A549 (cell line): ENCODE measurements around the gene AMPH. TPM values are rescaled to one million over a fixed set of nuclear protein-coding genes. Genes with fewer than 3 reads are reported as not detected.

Experiments used
- ATAC-seq, 2 experiments: fragments of 200-7000 bp in 1 of 2; fragments of >200 bp in 1 of 2; cut with Nextera tagmentation in 1 of 2; cut with Tn5 transposase in 1 of 2; 3 replicates each; pipeline versions ENCODE4 v1.8.0 to v1.9.1; 2018 to 2020; ENCODE audit warnings: mild to moderate bottlenecking in 1 of 2, moderate library complexity in 1 of 2
- CTCF ChIA-PET: fragments of 300-600 bp; sonication (Branson Sonifier 250); formaldehyde crosslinking; extraction: SDS; loops from one replicate; lab custom pipeline; 2021; ENCODE audit warnings: antibody characterized with exemption, inconsistent platforms; lab: Yijun Ruan, JAX
- POLR2A ChIA-PET: fragments of 350-600 bp; formaldehyde crosslinking; extraction: SDS; loops from one replicate; lab custom pipeline; 2021; ENCODE audit warnings: antibody characterized with exemption, inconsistent platforms; lab: Yijun Ruan, JAX
- DNase-seq, 2 experiments: peaks; one replicate each; pipeline versions ENCODE4 v3.0.0 to v3.0.0-alpha.2; 2011 to 2016; ENCODE audit warnings: low read depth in 1 of 2, low spot score in 1 of 2
- FAIRE-seq: peaks from 2 replicates; lab custom pipeline; 2011; peaks lifted over from hg19 to GRCh38; lab: Jason Lieb, UNC
- H3K27ac ChIP-seq, 2 experiments: fragments of >200 bp; sonication (Bioruptor Twin); formaldehyde crosslinking; 3 replicates each; pipeline ENCODE4 v1.5.1; 2016 to 2017
- H3K4me1 ChIP-seq: fragments of >200 bp; sonication (Bioruptor Twin); formaldehyde crosslinking; 3 replicates; pipeline ENCODE4 v1.6.1; 2016
- H3K4me2 ChIP-seq: fragments of >200 bp; sonication (Bioruptor Twin); formaldehyde crosslinking; 3 replicates; pipeline ENCODE4 v1.6.1; 2016
- H3K4me3 ChIP-seq: fragments of >200 bp; sonication (Bioruptor Twin); formaldehyde crosslinking; 3 replicates; pipeline ENCODE4 v1.5.1; 2016
- H3K9me3 ChIP-seq: fragments of >200 bp; sonication (Bioruptor Twin); formaldehyde crosslinking; 3 replicates; pipeline ENCODE4 v1.6.1; 2016
- CEBPB ChIP-seq, 2 experiments: fragments of >200 bp in 1 of 2; sonication (Bioruptor Twin) in 1 of 2; formaldehyde crosslinking in 1 of 2; IDR thresholded peaks; 2 replicates each; pipeline ENCODE4 v1.6.1; 2012 to 2016
- CHD2 ChIP-seq: fragments of 150-350 bp; IDR thresholded peaks from 2 replicates; pipeline ENCODE4 v1.6.1; 2014; ENCODE audit warnings: low read length; ENCODE audit not compliant: partially characterized antibody
- EHMT2 ChIP-seq: fragments of 200-600 bp; sonication (generic); IDR thresholded peaks from 2 replicates; pipeline ENCODE4 v1.6.1; 2016; ENCODE audit warnings: antibody characterized with exemption, low read depth, mild to moderate bottlenecking, moderate library complexity
- ELK1 ChIP-seq: fragments of 150-350 bp; IDR thresholded peaks from 2 replicates; pipeline ENCODE4 v1.6.1; 2014; ENCODE audit warnings: low read depth, mild to moderate bottlenecking, low read length
- EP300 ChIP-seq, 2 experiments: fragments of >200 bp; sonication (Bioruptor Twin); formaldehyde crosslinking; IDR thresholded peaks; 2 replicates in 1 of 2; 3 replicates in 1 of 2; pipeline ENCODE4 v1.6.1; 2016 to 2017
- HES2 ChIP-seq: fragments of >200 bp; sonication (Bioruptor Twin); formaldehyde crosslinking; IDR thresholded peaks from 2 replicates; pipeline ENCODE4 v1.6.1; 2016
- KDM1A ChIP-seq: fragments of 200-600 bp; sonication (generic); IDR thresholded peaks from 2 replicates; pipeline ENCODE4 v1.6.1; 2016; ENCODE audit warnings: low read depth, mild to moderate bottlenecking
- KDM5A ChIP-seq: fragments of 200-600 bp; sonication (generic); IDR thresholded peaks from 2 replicates; pipeline ENCODE4 v1.6.1; 2016; ENCODE audit warnings: antibody characterized with exemption, mild to moderate bottlenecking
- MAX ChIP-seq: IDR thresholded peaks from 2 replicates; pipeline ENCODE4 v1.6.1; 2012
- MYC ChIP-seq: IDR thresholded peaks from 2 replicates; pipeline ENCODE4 v1.6.1; 2012; ENCODE audit warnings: mild to moderate bottlenecking, inconsistent platforms, low read length, improper control_type of control experiment, borderline replicate concordance
- NFE2L2 ChIP-seq: fragments of 150-350 bp; conservative IDR thresholded peaks from 2 replicates; pipeline ENCODE4 v1.6.1; 2014; ENCODE audit warnings: low read length
- NPAS2 ChIP-seq: fragments of 250-450 bp; sonication (Bioruptor Pico); IDR thresholded peaks from 2 replicates; pipeline ENCODE4 v1.8.0; 2022; ENCODE audit warnings: mild to moderate bottlenecking, moderate library complexity, borderline replicate concordance
- NR3C1 ChIP-seq: fragments of >200 bp; sonication (Bioruptor Twin); formaldehyde crosslinking; IDR thresholded peaks from 3 replicates; pipeline ENCODE4 v1.6.1; 2017
- RAD21 ChIP-seq, 2 experiments: fragments of >200 bp in 1 of 2; sonication (Bioruptor Twin) in 1 of 2; formaldehyde crosslinking in 1 of 2; IDR thresholded peaks in 1 of 2; conservative IDR thresholded peaks in 1 of 2; 2 replicates in 1 of 2; 3 replicates in 1 of 2; pipeline ENCODE4 v1.6.1; 2012 to 2018; ENCODE audit warnings: inconsistent platforms in 1 of 2
- RFX5 ChIP-seq: fragments of 450-650 bp; IDR thresholded peaks from 2 replicates; pipeline ENCODE4 v1.7.1; 2014; ENCODE audit warnings: antibody characterized with exemption, mild to moderate bottlenecking, moderate library complexity
- RNF2 ChIP-seq: fragments of 200-600 bp; sonication (generic); IDR thresholded peaks from 2 replicates; pipeline ENCODE4 v1.6.1; 2016; ENCODE audit warnings: low read depth, mild to moderate bottlenecking, antibody characterized with exemption, moderate library complexity, borderline replicate concordance
- SMC3 ChIP-seq: fragments of >200 bp; sonication (Bioruptor Twin); formaldehyde crosslinking; IDR thresholded peaks from 3 replicates; pipeline ENCODE4 v1.6.1; 2018; ENCODE audit warnings: inconsistent platforms
- SREBF2 ChIP-seq: fragments of 450-650 bp; IDR thresholded peaks from 2 replicates; pipeline ENCODE4 v1.6.1; 2014; ENCODE audit warnings: mild to moderate bottlenecking, moderate library complexity
- TP53 ChIP-seq: fragments of 250-450 bp; sonication (Bioruptor Pico); IDR thresholded peaks from 2 replicates; pipeline ENCODE4 v1.5.0; 2021; ENCODE audit warnings: mild to moderate bottlenecking, moderate library complexity
- ZFP36 ChIP-seq: fragments of 450-650 bp; IDR thresholded peaks from 2 replicates; pipeline ENCODE4 v1.6.1; 2014; ENCODE audit warnings: borderline replicate concordance; ENCODE audit not compliant: partially characterized antibody
- ZNF302 ChIP-seq: fragments of 250-450 bp; sonication (Bioruptor Pico); IDR thresholded peaks from 2 replicates; pipeline ENCODE4 v1.9.0; 2021; ENCODE audit warnings: inconsistent platforms, mild to moderate bottlenecking, moderate library complexity
- WGBS: methylation state at CpG from one replicate; pipeline ENCODE4 v1.1.6; 2017; ENCODE audit errors: missing lambda C conversion rate; 5-methylcytosine and 5-hydroxymethylcytosine counted together
- polyA plus RNA-seq, 4 experiments: library from polyadenylated mRNA; depleted of rRNA in 3 of 4; stranded (reverse); fragments of >200 nt; fragmentation: RNase III in 1 of 4; extraction: RNeasy Plus Mini Kit Qiagen cat#74134 plus additional on column Dnase treatment in 1 of 4; gene quantifications; 2 replicates in 3 of 4; 3 replicates in 1 of 4; pipeline ENCODE4 v1.2.3, GENCODE V29; 2011 to 2017
- TF ChIP-seq, protein P1 (sequence below): IDR thresholded peaks from 2 replicates; pipeline ENCODE4 v1.6.1; 2012
- TF ChIP-seq, protein P2 (sequence below): fragments of 250-450 bp; sonication (Bioruptor Pico); IDR thresholded peaks from 2 replicates; pipeline ENCODE4 v1.5.0; 2021; ENCODE audit warnings: mild to moderate bottlenecking, moderate library complexity, borderline replicate concordance
- TF ChIP-seq, protein P3 (sequence below): fragments of >200 bp; sonication (Bioruptor Twin); formaldehyde crosslinking; IDR thresholded peaks from 3 replicates; pipeline ENCODE4 v1.6.1; 2016

Gene AMPH
- polyA plus RNA-seq, 2 of the 4 experiments (the other 2 are of a cell fraction), result 0.26 TPM; not detected in 1

GRCh38 chr7:38461887-38462286 lies 169.3 kb downstream of the AMPH start:
- DNase-seq, result no peak
- POLR2A ChIA-PET, result no interaction called here
- no peak for ATAC-seq
- no peak overlapping the region for H3K27ac ChIP-seq
- CTCF ChIA-PET, result no interaction called here
- no peak for FAIRE-seq
- H3K4me1 ChIP-seq, result no peaks in the 10 kb centered on the region
- no peaks in the 10 kb centered on the region for H3K9me3 ChIP-seq
- 57% methylated on average over 7 of the region's 7 CpGs for WGBS
- TF ChIP-seq, protein P1, sequence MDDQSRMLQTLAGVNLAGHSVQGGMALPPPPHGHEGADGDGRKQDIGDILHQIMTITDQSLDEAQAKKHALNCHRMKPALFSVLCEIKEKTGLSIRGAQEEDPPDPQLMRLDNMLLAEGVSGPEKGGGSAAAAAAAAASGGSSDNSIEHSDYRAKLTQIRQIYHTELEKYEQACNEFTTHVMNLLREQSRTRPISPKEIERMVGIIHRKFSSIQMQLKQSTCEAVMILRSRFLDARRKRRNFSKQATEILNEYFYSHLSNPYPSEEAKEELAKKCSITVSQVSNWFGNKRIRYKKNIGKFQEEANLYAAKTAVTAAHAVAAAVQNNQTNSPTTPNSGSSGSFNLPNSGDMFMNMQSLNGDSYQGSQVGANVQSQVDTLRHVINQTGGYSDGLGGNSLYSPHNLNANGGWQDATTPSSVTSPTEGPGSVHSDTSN, result no peak
- TF ChIP-seq SREBF2, result no peak
- TF ChIP-seq, protein P2, sequence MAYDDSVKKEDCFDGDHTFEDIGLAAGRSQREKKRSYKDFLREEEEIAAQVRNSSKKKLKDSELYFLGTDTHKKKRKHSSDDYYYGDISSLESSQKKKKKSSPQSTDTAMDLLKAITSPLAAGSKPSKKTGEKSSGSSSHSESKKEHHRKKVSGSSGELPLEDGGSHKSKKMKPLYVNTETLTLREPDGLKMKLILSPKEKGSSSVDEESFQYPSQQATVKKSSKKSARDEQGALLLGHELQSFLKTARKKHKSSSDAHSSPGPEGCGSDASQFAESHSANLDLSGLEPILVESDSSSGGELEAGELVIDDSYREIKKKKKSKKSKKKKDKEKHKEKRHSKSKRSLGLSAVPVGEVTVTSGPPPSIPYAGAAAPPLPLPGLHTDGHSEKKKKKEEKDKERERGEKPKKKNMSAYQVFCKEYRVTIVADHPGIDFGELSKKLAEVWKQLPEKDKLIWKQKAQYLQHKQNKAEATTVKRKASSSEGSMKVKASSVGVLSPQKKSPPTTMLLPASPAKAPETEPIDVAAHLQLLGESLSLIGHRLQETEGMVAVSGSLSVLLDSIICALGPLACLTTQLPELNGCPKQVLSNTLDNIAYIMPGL (CRISPR knock-in tag), result no peak
- TF ChIP-seq, protein P3, sequence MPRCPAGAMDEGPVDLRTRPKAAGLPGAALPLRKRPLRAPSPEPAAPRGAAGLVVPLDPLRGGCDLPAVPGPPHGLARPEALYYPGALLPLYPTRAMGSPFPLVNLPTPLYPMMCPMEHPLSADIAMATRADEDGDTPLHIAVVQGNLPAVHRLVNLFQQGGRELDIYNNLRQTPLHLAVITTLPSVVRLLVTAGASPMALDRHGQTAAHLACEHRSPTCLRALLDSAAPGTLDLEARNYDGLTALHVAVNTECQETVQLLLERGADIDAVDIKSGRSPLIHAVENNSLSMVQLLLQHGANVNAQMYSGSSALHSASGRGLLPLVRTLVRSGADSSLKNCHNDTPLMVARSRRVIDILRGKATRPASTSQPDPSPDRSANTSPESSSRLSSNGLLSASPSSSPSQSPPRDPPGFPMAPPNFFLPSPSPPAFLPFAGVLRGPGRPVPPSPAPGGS, result no peak
- TF ChIP-seq KDM5A, result no peak
- TF ChIP-seq EP300 (IDR thresholded peaks at IDR 0.05), result no peak
- TF ChIP-seq, all 56 proteins: peak for 0
- H3K4me3 ChIP-seq, result no peak overlapping the region
- no peak overlapping the region for H3K4me2 ChIP-seq

DNA sequence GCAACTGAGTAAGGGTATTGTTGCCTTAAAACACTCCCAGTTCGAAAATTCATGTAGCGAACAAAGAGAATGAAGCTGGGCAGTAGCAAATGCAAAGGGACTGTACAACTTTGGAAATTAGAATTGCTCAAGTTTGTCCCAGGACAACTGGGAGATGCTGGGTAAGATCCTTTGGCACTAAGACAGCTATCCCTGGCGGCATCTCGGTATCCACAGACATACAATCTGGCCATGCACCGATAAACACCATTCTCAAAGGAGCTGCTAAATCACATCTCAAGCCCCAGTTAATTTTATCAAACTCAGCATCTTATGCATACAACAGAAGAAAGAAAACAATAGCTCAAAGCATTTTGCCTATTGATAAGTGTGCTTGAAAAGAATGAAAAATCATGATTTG lies 177.3 kb downstream of the AMPH start:
- H3K4me3 ChIP-seq, result no peak overlapping the region
- TF ChIP-seq EP300 (IDR thresholded peaks at IDR 0.05) (no peak), ZFP36 (no peak), RFX5 (no peak), MYC (no peak), KDM1A (no peak), NFE2L2 (no peak), EHMT2 (no peak), CEBPB (IDR thresholded peaks at IDR 0.05) (no peak), ZNF302 (CRISPR knock-in tag) (no peak)
- TF ChIP-seq, protein P3, result no peak
- TF ChIP-seq, all 56 proteins: peak for 0
- DNase-seq, result no peak
- FAIRE-seq, result no peak
- ChIA-PET POLR2A (no interaction called here), CTCF (no interaction called here)
- no peaks in the 10 kb centered on the region for H3K4me1 ChIP-seq
- no peak for ATAC-seq
- no peak overlapping the region for H3K27ac ChIP-seq
- WGBS, result 29% methylated on average over 5 of the region's 5 CpGs
- H3K4me2 ChIP-seq, result no peak overlapping the region
- no peaks in the 10 kb centered on the region for H3K9me3 ChIP-seq

DNA sequence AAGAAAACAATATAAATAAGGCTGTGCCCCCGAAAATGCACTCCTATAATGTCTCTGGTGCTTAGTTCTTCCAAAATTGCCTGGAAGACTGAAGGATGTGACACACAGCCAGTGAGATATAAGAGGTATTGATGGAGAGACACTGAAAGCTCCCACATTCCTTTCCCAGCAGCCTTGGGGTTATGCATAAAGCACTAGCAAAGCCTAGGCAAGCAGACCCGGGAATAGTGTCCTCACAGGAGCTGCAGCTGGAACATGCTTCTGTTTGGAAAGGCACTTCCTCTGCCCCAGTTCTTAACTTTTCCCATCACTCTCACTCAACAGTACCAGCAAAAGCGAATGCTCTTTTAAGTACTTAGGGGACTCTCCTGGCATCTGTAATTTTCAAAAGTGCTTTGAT lies 178.0 kb downstream of the AMPH start:
- H3K4me2 ChIP-seq, result no peak overlapping the region
- H3K9me3 ChIP-seq, result no peaks in the 10 kb centered on the region
- TF ChIP-seq EP300 (IDR thresholded peaks at IDR 0.05), result no peak
- TF ChIP-seq SMC3, result no peak
- TF ChIP-seq KDM1A, result no peak
- no peak for TF ChIP-seq MYC
- TF ChIP-seq HES2, result no peak
- no peak for TF ChIP-seq MAX
- TF ChIP-seq TP53 (CRISPR knock-in tag), result no peak
- no peak for TF ChIP-seq NR3C1
- TF ChIP-seq ZNF302 (CRISPR knock-in tag), result no peak
- TF ChIP-seq ZFP36, result no peak
- TF ChIP-seq CHD2, result no peak
- TF ChIP-seq, protein P3, result no peak
- no peak for TF ChIP-seq RNF2
- no peak for TF ChIP-seq ELK1
- TF ChIP-seq NPAS2, result no peak
- no peak for TF ChIP-seq KDM5A
- TF ChIP-seq RAD21 (conservative IDR thresholded peaks at IDR 0.05 in 1 of 2, IDR thresholded peaks at IDR 0.05 in 1 of 2), result no peak
- no peak for TF ChIP-seq EHMT2
- H3K4me1 ChIP-seq, result no peaks in the 10 kb centered on the region
- no peak overlapping the region for H3K4me3 ChIP-seq
- ChIA-PET POLR2A (no interaction called here), CTCF (no interaction called here)
- WGBS, result 10% methylated on average over 3 of the region's 3 CpGs
- H3K27ac ChIP-seq, result no peak overlapping the region
- ATAC-seq (no peak), FAIRE-seq (no peak), DNase-seq (no peak)
